Spleen (tissue), 13 donors: ENCODE results near the gene SLTM. TPM values are rescaled to one million over a fixed set of nuclear protein-coding genes. Genes with fewer than 3 reads are reported as not detected.

ENCODE experiments used
- DNase-seq: peaks from one replicate; pipeline ENCODE4 v3.0.0-alpha.2; 2020
- H3K27ac ChIP-seq, 8 donors: fragments of 200-600 bp; sonication (generic) in 7 of 8; 1 replicate in 4 of 8; 2 replicates in 4 of 8; pipeline versions ENCODE4 v1.5.0 to v1.8.0; 2016 to 2021; ENCODE audit warnings: inconsistent platforms in 4 of 8, mild to moderate bottlenecking in 4 of 8, moderate library complexity in 1 of 8
- H3K27me3 ChIP-seq, 7 donors: fragments of 200-600 bp; sonication (generic) in 6 of 7; replicated peaks in 1 of 7; 1 replicate in 4 of 7; 2 replicates in 3 of 7; pipeline versions ENCODE4 v1.5.0 to v1.8.0; 2016 to 2021; ENCODE audit warnings: inconsistent platforms in 3 of 7, mild to moderate bottlenecking in 1 of 7
- H3K36me3 ChIP-seq, 6 donors: fragments of 200-600 bp; sonication (generic) in 5 of 6; 1 replicate in 4 of 6; 2 replicates in 2 of 6; pipeline versions ENCODE4 v1.5.0 to v1.8.0; 2016 to 2021; ENCODE audit warnings: inconsistent platforms in 2 of 6
- H3K4me1 ChIP-seq, 6 donors: fragments of 200-600 bp; sonication (generic) in 5 of 6; 1 replicate in 3 of 6; 2 replicates in 3 of 6; pipeline versions ENCODE4 v1.5.0 to v1.8.0; 2016 to 2021; ENCODE audit warnings: inconsistent platforms in 3 of 6
- H3K4me3 ChIP-seq, 8 donors: fragments of 200-600 bp; sonication (generic) in 7 of 8; 1 replicate in 4 of 8; 2 replicates in 4 of 8; pipeline versions ENCODE4 v1.5.0 to v1.8.0; 2016 to 2021; ENCODE audit warnings: inconsistent platforms in 4 of 8, mild to moderate bottlenecking in 4 of 8, moderate library complexity in 2 of 8
- H3K9me3 ChIP-seq, 8 donors: fragments of 200-600 bp; sonication (generic) in 7 of 8; 1 replicate in 4 of 8; 2 replicates in 4 of 8; pipeline versions ENCODE4 v1.5.0 to v1.8.0; 2016 to 2021; ENCODE audit warnings: inconsistent platforms in 4 of 8
- POLR2A ChIP-seq, 3 donors: fragments of 450-650 bp; IDR thresholded peaks; one replicate each; pipeline ENCODE4 v1.5.1; 2017; ENCODE audit warnings: antibody characterized with exemption in 3 of 3, mild to moderate bottlenecking in 1 of 3
- POLR2AphosphoS5 ChIP-seq, 3 donors: sonication (generic); formaldehyde crosslinking; IDR thresholded peaks; one replicate each; pipeline ENCODE4 v1.5.1; 2017; ENCODE audit warnings: antibody characterized with exemption in 3 of 3
- WGBS, 5 donors: extraction: QIAGEN DNeasy Blood & Tissue Kit in 3 of 5; methylation state at CpG; one replicate each; pipeline versions ENCODE4 v1.1.5 to v1.1.7; 2013 to 2018; 5-methylcytosine and 5-hydroxymethylcytosine counted together
- intact Hi-C: fragments of 100-400 bp; cut with DNase I; formaldehyde crosslinking; loops from one replicate; pipeline ENCODE4 v1.15.0; 2023; ENCODE audit warnings: low total_unique reads
- long read RNA-seq, 2 donors: transcript quantifications; one replicate each; lab custom pipeline, GENCODE V29; 2026
- polyA plus RNA-seq, 3 donors: library from polyadenylated mRNA; stranded (reverse); fragments of 200-250 nt; gene quantifications; one replicate each; pipeline ENCODE4 v1.2.1, GENCODE V29; 2013
- total RNA-seq, 7 donors: library from RNA; depleted of rRNA in 3 of 7; stranded (reverse); fragments of >200 nt in 3 of 7; fragmentation: NEBNext Ultra II Directional in 4 of 7; extraction: Animal tissue kit (Norgen Biotek cat#: 25700) in 4 of 7; gene quantifications; one replicate each; pipeline versions ENCODE4 v1.1.0 to v1.2.1, GENCODE V29; 2016 to 2021
- TF ChIP-seq, protein P1 (sequence below), 11 experiments: fragments of 200-600 bp in 7 of 11; fragments of 450-650 bp in 4 of 11; sonication (generic) in 4 of 11; IDR thresholded peaks in 8 of 11; conservative IDR thresholded peaks in 3 of 11; 1 replicate in 7 of 11; 2 replicates in 4 of 11; pipeline versions ENCODE4 v1.4.0 to v1.8.0; 2016 to 2021; ENCODE audit warnings: antibody characterized with exemption in 11 of 11, inconsistent platforms in 4 of 11, mild to moderate bottlenecking in 1 of 11
- donor health status: healthy with polysubstance abuse.
- donor health status: DM: no; HTN: no; CAD: no; lungs with moderate emphysema.
- donor health status: DM: no; HTN: no; CAD: no.
- donor health status: Bipolar disorder and iron deficiency.
- donor health status: healthy.
- donor health status: DM: no; HTN: no; CAD: no.
- donor health status: DM: yes; HTN: yes; CAD: no.

Gene SLTM
- total RNA-seq (100 to 1,000 TPM in 6 of 7 donors, 10 to 100 TPM in 1; 95.4 to 176 (median 119) TPM), polyA plus RNA-seq (10 to 100 TPM; 43.7 to 70.0 (median 61.6) TPM)
- long read RNA-seq, donor 1, partial matches to known transcripts = 0 of 5 reads
- long read RNA-seq, donor 1, other reads (novel, unspliced or antisense) = 0 of 5 reads
- long read RNA-seq, donor 2, partial matches to known transcripts = 7 of 9 reads
- long read RNA-seq, donor 2, other reads (novel, unspliced or antisense) = 0 of 9 reads

DNA sequence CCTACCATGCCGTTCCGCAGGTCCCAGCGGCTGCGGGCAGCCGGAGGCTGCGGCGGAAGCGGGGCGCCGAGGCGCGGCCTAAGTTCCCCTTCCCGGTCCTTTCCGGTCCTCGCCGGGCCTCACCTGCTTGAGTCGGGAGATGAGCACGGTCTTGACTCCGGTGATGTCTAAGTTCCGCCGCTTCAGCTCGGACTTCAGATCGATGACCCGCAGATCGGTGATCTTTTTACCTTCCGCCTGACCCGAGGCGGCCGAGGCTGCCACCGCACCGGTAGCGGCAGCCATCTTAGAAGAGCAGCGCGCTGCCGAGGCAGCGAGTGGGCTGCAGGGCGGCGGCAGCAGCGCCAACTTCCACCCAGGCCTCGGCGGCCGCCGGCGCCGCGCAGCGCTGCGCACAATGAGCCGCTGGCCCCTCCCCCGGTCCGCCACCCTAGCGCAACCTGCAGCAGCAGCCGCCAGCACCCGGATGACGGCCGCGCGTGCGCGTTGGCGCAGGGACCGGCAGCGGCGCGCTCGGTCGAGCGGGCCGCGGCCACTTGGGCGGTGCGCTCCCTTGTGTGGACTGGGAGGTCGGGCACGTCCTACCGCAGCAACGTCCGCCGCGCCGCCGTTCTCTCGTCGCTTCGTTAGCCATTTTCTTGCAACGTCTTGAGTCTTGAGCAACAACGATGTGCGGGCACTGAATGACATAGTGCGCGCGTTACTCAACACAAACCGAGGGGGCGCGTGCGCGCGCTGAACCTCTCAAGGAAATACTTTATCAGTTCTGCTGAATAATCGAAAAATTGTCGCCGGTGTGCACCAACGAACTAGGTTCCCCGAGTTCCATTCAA, at the start of gene SLTM:
TSS of gene SLTM (minus strand) at position 399 of the 833 bp plus-strand sequence. CDS start at position 285, 114 bp downstream.
- Histone ChIP-seq H3K36me3 (peaks cover 0 to 22% (median 12%) of the 10 kb centered on the region in 6 donors), H3K27ac (peak within 1 kb of the TSS; percentile 96 to 100 (median 100)), H3K9me3 (no peaks in the 10 kb centered on the region), H3K4me1 (peaks cover 5 to 52% (median 36%) of the 10 kb centered on the region in 6 donors), H3K4me3 (peak within 1 kb of the TSS; percentile 56 to 94 (median 70)), H3K27me3 (no peaks in the 10 kb centered on the region)
- TF ChIP-seq POLR2AphosphoS5 (IDR thresholded peaks at IDR 0.05) (peak; percentile 96 to 97 (median 97)), POLR2A (IDR thresholded peaks at IDR 0.05) (peak; percentile 42 to 93 (median 87))
- TF ChIP-seq, protein P1, sequence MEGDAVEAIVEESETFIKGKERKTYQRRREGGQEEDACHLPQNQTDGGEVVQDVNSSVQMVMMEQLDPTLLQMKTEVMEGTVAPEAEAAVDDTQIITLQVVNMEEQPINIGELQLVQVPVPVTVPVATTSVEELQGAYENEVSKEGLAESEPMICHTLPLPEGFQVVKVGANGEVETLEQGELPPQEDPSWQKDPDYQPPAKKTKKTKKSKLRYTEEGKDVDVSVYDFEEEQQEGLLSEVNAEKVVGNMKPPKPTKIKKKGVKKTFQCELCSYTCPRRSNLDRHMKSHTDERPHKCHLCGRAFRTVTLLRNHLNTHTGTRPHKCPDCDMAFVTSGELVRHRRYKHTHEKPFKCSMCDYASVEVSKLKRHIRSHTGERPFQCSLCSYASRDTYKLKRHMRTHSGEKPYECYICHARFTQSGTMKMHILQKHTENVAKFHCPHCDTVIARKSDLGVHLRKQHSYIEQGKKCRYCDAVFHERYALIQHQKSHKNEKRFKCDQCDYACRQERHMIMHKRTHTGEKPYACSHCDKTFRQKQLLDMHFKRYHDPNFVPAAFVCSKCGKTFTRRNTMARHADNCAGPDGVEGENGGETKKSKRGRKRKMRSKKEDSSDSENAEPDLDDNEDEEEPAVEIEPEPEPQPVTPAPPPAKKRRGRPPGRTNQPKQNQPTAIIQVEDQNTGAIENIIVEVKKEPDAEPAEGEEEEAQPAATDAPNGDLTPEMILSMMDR (IDR thresholded peaks at IDR 0.05 in 8 of 11, conservative IDR thresholded peaks at IDR 0.05 in 3 of 11) = peak in 8 of 11 experiments; percentile 29 to 62 (median 48)
- WGBS, 5 donors = 0 to 1% (median 0%) methylated on average over 24 to 101 of the region's 101 CpGs
- DNase-seq = peak; percentile 98
- intact Hi-C loops = loop anchor here (10.0 kb wide), 1 partner anchor 159 kb away; the partner anchor contains the start of gene MINDY2

DNA sequence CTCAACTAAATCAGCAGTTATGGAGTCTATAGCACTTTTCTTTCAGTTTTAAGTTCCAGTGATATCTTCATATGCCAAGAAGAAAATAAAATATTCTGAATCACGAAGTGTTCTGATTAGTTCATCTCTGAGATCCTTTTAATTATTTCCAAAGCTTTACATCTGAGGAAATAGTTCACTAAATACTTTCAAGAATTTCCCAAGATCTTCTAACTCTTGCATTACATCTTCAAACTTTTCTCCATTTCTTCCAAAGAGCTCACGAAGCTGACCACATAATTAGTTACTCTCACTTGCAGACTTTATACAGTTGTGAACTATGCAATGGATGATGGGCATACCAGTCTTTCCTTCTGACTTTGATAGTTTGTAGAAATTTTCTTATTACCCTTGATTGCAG, 49.8 kb upstream of the SLTM start:
- no peaks in the 10 kb centered on the region for H3K27me3 ChIP-seq
- H3K36me3 ChIP-seq = no peaks in the 10 kb centered on the region
- WGBS, 5 donors = 66 to 88% (median 72%) methylated on average over 2 of the region's 2 CpGs
- no peak for DNase-seq
- no peak overlapping the region for H3K27ac ChIP-seq
- peaks cover 20 to 61% (median 37%) of the 10 kb centered on the region in 6 donors for H3K4me1 ChIP-seq
- TF ChIP-seq, protein P1 (IDR thresholded peaks at IDR 0.05 in 8 of 11, conservative IDR thresholded peaks at IDR 0.05 in 3 of 11) = no peak
- TF ChIP-seq POLR2AphosphoS5 (IDR thresholded peaks at IDR 0.05) = no peak
- TF ChIP-seq POLR2A (IDR thresholded peaks at IDR 0.05) = no peak
- H3K9me3 ChIP-seq = no peaks in the 10 kb centered on the region
- intact Hi-C loops = loop anchor here (5.0 kb wide), 1 partner anchor 509 kb away; no protein-coding TSS in a partner anchor
- no peak overlapping the region for H3K4me3 ChIP-seq

DNA sequence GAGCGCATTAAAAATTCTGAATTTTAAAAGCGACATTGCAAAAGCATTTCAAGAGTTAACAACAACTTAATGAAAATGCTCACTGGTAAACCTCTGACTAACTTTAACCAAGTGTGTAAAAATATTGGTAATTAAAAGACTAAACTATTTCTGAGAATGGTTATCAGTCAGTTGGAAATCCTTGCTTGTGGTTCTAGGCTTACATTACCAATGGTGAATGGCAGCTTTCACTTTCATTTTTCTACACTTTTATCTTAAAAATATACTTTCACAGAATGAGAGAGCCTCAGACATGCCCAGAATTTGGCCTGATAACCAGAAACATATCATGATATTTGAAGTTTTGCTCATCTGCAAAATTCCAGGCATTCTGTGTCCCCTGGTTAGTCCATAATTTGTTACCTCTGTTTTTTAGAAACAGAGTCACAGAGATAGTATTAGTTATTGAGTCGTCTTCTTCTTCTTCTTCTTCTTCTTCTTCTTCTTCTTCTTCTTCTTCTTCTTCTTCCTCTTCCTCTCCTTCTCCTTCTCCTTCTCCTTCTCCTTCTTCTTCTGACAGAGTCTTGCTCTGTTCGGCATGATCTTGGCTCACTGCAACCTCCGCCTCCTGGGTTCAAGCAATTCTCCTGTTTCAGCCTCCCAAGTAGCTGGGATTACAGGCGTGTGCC, 48.5 kb upstream of the SLTM start:
- no peaks in the 10 kb centered on the region for H3K9me3 ChIP-seq
- TF ChIP-seq, protein P1 (IDR thresholded peaks at IDR 0.05 in 8 of 11, conservative IDR thresholded peaks at IDR 0.05 in 3 of 11) = no peak
- TF ChIP-seq POLR2A (IDR thresholded peaks at IDR 0.05) = no peak
- TF ChIP-seq POLR2AphosphoS5 (IDR thresholded peaks at IDR 0.05) = no peak
- peak overlapping the region in 2 of 8 donors; percentile 6 to 39 for H3K4me3 ChIP-seq
- H3K27ac ChIP-seq = peak overlapping the region in 7 of 8 donors; percentile 36 to 73 (median 58)
- WGBS, 5 donors = 68 to 80% (median 74%) methylated on average over 5 to 6 of the region's 6 CpGs
- intact Hi-C loops = loop anchor here (5.0 kb wide), 1 partner anchor 510 kb away; no protein-coding TSS in a partner anchor
- DNase-seq = no peak
- no peaks in the 10 kb centered on the region for H3K36me3 ChIP-seq
- no peaks in the 10 kb centered on the region for H3K27me3 ChIP-seq
- peaks cover 20 to 69% (median 36%) of the 10 kb centered on the region in 6 donors for H3K4me1 ChIP-seq
